Hematopoietic multipotent progenitor cell treated with erythropoietin and hydrocortisone succinate and interleukin-3 and kit ligand, for 17 days (in vitro differentiated cells): Measurements from ENCODE around the gene FKBP11.
"Not testable (repeated sequence)": the region's sequence is repeated elsewhere in the genome, so short reads cannot be mapped to it uniquely, and the experiment has no call there.

ENCODE experiments used
- DNase-seq: peaks from one replicate; pipeline ENCODE4 v3.0.0-alpha.2; 2015; ENCODE audit warnings: low spot score

FKBP11 gene

DNA sequence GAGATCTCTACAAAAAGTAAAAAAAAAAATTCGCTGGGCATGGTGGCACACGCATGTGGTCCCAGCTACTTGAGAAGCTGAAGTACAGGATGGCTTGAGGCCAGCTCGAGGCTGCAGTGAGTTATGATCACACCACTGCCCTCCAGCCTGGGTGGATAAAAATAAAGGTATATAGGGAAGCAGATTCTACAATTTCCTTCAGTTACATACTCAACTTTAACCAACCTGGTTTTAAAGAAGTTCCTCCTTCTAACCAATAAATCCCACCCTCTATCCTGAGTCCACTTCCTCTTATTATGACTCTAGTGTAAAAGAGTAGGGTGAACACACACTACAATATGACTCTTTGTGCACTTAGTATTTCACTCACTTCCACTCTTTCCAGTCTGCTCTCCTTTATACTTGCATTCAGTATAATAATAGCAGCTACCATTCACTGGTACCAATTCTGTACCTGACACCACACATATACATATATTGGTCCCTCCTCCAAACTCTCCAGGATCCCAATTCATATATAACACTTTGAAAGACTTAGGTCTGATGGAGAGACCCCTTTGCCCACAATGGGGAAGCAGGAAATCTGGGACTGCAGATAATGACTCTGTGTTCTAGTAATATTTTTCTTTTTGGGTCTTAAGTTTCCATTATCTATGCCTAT lies 29.7 kb upstream of the FKBP11 start:
- no peak for DNase-seq

DNA sequence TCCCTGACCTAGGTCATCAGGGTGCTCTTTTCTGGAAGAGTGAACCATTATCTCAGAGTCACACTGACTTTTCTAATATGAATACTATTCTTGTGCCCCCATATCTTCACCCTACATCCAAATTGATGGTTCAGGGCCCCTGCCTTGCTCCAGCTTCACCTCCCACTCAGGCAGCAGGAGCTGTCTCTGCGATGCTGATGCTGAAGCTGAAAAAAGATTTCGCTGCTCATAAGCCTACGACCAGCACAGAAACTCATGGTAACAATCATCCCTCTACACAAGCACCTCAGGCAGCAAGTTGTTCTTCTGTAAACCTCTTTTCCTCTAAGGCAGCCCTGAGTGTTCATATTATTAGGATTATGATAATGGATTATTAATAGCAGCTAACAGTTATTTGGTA lies 28.8 kb upstream of the FKBP11 start:
- no peak for DNase-seq

DNA sequence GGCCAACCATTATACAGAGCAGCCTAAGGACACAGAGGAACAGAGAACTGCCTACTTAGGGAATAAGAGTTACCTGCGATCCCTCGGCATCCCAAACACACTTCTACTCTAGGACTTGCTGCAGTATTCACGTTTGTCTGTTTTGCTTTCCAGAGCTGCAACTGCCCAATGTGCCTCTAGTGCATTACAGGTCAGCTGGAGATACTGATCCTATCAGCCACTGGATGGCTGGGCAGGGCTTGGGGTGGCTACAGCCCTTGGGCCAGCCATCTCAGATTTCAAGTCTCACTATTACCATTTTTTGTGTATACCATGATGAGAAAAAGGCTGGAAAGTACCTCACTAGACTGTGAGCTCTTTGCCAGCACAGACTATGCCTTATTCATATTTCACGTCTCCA lies 27.4 kb upstream of the FKBP11 start:
- no peak for DNase-seq

DNA sequence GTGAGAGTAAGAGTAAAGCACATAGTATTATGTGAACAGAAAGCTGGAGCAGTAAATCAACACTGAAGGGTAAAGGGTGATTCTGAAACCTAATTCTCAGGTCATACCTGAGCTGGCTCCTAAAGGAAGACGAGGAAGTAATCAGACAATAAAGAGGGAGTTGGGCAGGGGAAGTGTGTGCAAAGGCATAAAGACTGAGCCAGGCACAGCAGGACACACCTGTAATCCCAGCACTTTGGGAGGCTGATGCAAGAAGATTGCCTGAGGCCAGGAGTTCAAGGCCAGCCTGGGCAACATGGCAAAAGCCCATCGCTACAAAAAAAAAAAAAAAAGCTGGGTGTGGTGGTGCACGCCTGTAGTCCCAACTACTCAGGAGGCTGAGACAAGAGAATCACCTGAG lies 22.4 kb upstream of the FKBP11 start:
- DNase-seq: no peak

DNA sequence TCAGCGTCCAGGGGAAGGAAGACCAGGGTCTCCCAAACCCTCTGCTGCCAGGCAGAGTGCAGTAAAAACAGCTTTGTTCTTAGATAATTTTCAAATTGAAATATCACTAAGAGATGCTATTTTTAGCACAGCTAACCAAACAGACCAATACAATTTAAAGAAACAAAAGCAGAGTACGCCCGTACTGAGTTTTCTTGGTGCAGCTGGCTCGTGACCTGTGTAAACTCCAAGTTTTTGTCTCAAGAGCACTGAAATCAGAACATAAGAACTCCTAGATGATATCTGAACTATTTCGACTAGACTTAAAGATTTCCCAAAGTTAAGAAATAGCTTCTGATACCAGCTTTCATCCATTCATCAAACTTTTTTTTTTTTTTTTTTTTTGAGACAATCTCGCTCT lies 21.7 kb upstream of the FKBP11 start:
- no peak for DNase-seq

DNA sequence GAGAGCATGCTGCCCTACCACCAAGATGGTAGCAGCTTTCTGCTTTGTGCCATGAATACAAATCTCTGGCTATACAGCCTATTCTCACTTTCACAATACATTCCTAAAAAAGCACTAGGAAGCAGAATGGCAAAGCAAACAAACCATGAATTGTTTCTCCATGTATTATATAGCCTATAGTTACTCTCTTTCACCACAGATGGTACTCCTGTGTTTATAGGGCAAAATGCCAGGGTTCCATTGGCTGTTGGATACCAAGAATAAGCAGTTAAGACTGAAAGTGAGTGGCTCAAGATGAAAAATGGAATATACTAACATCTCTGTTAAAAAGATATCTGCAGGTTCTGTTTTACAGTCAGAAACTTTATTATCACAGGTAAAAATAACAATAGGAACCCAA lies 20.9 kb upstream of the FKBP11 start:
- no peak for DNase-seq

DNA sequence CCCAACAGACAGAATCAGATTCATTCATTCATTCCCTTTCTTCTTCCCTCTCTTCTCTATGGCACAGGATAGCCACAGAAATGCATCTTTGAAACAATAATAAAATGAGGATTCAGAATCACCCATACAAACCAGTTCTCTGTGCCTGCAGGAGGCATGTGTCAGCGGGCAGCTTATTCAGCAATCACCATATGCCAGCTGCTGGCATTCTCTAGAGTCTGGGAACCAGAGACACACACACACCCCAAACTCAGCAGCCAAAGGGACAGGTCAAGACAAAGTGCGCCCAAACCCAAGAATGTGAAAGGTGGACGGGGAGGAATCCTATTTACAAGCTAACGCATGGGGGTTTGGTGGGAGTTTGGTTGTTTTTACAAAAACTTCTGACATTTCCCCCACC lies 17.9 kb upstream of the FKBP11 start:
- DNase-seq: no peak

DNA sequence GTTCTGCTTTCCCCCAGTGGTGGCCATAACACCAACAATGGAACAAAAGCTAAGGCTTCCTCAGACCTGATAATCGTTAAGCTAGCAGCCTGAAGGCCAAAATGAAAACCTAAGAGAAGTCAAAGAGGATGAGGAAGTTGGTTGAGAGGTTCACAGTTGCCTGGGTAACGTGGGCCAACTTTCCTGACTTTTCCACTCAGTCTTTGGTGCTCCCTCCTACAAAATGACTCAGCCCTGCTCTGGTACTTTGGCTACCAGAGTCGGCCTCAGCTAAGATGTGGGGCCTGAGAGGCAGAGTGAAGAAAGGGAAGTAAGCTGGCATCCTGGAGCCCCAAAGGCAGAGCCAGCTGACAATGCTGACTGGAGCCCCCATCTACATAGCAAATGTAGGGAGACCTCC lies 14.9 kb upstream of the FKBP11 start:
- DNase-seq: no peak

DNA sequence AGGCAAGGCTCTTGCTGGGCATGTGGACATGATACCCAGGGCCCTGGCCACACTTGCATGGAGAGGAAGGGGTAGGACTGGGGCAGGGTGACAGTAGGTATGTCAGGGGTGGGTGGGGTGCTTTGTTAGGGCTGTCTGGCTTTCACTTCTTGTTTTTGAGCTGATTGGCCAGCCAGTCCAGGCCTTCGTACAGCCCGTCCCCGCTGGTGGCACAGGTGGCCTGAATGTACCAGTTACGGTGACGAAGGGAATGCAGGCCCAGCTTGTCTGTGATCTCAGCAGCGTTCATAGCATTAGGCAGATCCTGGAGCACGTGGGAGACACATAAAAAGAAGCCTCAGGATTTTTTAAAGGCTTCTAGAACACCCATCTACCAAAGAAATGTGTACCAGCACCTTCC lies 13.5 kb upstream of the FKBP11 start:
- no peak for DNase-seq

DNA sequence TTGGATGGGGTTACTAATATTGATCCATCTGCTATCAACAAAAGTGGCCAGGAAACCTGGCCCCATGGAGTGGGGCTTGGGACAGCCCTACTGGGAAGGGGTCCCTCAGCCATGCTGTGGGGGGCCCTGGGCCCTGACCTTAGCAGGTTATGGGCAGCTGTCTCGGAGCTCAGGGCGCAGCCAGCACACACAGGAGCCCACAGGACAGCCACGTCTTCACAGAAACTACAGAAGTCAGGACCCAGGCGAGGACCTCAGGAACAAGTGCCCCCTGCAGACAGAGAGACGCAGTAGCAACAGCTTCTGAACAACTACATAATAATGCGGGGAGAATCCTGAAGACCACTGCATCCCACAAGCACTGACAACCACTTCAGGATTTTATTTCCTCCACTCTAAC lies 11.9 kb upstream of the FKBP11 start:
- DNase-seq: no peak

DNA sequence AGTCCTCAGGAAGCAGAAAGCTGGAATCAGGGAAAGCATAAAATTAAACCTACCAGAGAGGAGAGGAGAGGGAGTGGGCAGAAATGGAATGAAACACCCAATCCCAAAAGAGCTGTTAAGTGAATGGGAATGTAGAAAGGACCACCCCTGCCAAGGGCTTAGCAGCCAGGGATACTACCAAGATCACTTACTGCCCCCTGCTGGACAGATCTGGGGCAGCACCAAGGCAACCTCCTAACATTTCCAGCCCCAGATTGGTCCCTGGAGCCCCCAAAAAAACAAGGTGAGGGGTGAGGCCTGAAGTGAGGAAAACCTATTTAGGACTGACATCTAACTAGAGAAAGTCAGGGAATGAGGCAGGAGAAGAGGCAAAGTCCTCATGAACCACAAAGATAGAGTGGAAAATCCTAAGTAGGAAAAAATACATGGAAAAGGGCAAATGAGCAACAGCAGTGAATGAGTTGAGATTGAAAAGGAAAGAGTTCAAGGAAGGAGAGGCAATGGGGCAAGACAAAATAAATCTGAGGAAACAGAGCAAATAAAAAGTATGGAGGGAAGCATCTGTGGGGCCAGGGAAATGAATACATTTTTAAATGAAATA lies 11.2 kb upstream of the FKBP11 start:
- peak; percentile 75 for DNase-seq

DNA sequence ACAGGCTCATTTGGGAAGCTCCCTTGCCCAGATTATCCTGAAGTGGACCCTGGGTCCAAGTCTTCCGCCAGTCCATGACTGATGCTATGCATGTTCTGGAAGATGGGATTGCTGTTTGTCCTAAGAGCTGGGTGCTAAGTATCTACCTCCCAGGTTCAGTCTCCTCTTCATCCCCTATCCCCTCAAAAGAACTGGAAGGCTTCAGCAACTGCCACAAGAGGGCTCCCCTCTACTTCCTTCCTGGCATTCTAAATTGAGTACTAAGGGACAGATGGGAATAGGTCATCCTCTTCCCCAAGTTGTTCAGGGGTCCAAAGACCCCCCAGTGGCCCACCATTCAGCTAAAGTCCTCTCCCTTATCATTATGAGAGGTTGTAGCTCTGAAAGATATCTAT lies 9.0 kb upstream of the FKBP11 start:
- no peak for DNase-seq

DNA sequence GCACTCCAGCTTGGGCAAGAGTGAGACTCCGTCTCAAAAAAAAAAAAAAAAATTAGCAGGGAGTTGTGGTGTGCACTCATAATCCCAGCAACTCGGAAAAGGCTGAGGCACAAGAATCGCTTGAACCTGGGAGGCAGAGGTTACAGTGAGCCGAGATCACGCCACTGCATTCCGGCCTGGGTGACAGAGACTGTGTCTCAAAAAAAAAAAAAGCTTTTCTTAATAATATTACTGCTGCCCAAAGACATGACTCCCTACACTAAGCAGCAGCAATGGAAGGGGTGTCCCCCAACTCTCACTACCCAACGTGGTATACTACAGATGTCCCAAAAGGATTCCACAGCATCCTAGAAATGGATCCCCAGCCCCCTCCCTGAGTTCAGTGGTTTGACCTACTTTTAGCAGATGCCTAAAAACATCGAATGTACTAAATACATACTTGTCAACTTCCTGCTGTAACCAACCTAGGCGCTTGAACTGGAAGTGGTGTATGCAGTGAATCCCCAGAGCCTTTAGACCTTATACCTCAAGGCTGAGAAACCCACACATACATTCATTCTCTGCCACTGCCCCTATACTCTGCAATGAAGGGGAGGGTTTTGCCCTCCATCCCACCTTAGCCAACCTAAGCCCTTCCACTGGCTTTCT lies 8.5 kb upstream of the FKBP11 start:
- no peak for DNase-seq

DNA sequence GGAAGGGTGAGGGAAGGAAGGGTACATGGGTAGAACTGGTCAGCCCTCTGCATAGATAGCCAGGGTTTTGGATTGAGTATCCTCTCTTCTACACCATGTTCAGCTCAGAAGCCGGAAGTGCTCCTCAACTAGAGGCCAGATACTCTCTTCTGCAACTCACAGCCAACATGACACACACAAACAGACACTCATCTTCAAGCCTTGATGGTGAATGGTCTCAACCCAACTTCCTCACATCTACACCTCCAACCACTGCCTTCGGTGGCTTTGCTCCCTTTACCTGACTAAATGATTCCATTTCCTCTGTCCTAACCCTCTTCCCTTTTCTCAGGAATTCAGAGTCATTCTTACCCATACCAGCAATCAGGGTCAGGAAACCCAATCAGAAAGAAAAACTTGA lies 7.6 kb upstream of the FKBP11 start:
- no peak for DNase-seq

DNA sequence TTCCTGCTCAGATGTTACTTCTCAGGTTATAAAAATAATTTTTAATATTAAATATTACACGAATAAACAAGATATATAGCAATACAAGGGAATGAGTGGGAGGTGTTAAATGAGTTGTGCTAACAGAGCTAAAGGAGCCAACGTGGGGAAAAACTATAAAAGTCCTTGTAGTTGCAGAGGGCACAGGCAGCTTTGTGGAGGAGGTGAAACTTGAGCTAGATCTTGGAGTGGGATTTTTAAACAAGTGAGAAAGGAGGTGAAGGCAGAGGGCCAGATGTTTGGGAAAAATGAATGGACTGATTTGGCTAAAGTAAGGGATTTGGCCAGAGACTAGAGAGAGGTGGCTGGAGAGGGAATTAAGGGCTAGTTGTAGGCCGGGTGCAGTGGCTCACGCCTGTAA lies 5.2 kb upstream of the FKBP11 start:
- DNase-seq: no peak

DNA sequence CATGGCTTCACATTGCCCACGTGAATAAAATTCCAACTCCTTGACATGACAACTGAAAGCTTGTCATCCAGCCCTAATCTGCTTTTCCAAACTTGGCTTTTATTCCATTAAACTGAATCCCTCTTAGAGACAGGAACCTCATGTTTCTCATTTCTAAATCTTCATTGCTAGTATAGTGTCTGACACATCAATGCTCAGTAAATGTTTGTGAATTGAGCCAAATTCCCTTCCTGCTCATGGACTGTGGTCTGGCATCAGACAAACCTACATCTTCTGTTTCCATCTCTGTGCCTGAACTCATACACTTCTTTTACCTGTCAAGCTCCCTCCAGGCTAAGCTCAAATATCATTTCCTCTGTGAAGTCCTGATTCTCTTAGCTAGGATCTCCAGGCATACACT lies 4.3 kb upstream of the FKBP11 start:
- no peak for DNase-seq

DNA sequence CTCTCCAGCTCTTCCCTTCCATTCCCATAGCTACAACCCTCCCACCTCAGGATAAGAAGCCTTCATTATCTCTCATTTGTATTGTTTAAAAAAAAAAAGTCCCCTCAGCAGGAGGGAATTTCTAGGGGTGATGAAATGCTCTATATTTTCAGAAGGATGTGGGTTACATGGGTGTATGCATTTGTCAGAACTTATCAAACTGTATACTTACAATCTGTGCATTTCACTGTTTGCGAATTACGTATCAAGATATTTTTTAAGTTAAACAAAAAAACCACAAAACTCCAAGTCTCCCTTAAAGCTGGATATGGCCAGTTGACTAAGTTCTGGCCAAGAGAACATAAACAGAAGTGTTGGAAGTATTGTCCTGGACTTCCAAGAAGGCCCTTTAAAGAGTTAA lies 2.0 kb upstream of the FKBP11 start:
- no peak for DNase-seq

DNA sequence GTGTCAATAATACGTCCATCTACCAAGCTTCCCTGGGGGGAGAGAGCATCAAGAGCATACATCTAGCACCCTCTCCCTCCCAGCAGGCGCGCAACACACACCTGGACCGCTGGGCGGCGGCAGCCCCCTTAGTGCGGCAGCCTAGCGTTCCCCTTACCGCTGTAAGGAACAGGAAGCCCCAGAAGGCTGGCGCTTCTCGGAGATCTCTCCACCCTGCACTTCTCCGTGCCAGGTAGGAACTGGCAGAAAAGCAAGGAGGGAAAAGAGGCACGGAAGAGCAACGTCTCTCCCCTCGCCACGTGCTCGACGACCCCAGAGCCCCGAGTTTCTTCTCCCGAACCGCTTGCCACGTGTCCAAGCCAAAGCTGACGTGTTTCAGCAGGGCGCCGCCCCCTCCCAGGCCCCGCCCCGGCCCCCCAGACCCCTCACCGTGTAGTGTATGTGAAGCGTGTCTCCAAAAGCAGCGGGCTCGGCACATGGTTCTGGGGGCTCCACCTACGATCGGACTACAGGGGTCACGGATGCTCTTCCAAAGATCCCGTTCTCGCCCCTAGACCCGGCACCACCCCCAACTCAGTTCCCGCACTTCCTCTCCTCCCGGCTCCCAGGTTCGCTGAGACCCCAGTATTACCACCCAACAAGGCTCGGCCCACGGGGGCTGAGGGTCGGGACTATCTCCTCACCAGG lies 532 bp downstream of the FKBP11 start:
- DNase-seq: no peak

DNA sequence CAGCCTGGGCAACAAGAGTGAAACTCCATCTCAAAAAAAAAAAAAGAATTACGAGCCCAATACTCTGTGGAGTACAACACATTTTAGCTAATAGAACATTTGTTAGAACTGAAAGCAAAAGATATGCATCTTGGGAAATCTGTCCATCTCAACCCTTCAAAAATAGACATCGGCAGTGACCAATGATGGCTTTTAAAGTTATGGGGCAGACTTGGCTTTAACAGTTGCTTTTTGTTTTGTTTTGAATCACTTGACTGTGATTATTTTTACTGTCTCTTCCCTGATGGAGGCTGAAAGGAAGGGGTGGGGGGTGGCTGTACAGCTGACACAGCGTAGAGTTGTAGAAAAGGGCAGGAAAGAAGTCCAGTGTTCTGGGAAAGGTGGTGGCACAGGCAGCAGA lies 2.2 kb downstream of the FKBP11 start:
- no peak for DNase-seq

DNA sequence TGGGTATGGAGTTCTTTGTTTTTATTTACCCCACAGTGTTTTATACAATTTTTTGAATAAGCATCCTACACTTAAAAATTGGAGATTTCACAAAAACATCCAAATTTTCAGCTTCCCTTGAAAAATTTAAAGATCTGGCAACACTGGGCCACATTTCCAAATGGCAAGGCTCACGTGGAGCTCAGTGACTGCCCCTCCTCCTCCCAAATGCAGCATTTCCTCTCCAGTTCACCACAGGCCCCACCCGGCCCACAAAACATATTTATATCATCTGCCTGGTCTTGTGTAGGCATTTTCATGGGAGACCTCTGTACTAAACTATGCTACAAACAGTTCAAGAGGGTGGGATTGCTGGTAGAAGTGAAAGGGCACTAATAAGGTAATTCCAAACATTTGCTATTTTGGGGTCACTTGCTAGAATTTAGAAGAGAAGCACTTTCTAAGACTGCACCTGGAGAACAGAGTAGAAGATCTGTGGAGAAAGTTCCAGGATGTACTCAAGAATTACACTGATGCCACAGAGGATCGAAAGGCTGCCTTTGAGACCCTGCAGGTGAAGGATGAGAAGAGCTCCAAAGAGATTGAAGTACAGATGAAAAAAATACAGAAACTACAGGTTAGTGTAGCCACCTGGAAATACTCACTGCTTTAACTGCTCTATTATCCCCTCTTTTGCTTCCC lies 7.3 kb downstream of the FKBP11 start:
- no peak for DNase-seq

DNA sequence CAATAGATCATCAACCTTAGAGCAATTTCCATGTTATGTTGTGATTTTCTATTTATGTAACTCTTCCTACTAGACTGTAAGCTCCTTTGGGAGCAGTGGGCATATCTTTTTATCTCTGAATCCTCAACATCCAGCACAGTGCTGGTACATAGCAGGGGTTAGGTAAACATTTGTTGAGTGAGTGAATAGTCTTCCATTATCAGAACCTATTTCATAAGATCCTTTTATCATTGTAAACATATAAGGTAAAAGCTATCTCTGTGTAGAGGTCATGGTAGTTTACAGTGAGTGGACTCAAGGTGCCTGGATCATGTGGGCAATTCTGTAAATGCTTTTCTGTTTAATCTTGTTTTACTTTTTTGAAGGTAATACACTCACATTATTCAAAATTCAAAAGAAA lies 15.1 kb downstream of the FKBP11 start:
- DNase-seq: no peak

DNA sequence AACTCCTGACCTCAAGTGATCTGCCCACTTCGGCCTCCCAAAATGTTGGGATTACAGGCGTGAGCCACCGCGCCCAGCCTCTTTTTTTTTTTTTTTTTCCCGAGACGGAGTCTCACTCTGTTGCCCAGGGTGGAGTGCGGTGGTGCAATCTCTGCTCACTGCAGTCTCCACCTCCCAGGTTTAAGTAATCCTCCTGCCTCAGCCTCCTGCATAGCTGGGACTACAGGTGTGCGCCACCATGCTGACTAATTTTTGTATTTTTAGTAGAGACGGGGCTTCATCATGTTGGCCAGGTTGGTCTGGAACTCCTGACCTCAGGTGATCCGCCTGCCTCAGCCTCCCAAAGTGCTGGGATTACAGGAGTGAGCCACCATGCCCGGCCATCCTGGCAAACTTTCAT lies 15.6 kb downstream of the FKBP11 start:
- DNase-seq: not testable (repeated sequence)

DNA sequence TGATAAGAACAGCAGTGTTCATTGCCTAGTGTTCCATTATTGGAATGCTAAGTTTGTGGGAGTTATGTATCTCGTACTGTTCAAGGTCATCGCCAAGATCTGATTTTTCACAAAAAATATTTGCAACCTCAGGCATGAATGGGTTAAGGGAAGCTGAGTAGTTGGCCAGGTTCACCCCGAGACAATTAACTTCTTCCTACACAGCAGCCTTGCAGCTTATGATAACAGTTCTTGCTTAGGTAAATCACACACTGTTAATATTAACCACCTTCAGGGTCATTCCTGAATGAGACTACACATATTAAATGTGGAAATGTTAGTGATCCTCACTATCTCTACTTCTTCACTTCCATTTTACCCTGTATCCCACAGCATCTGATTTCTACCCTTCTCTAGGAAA lies 18.0 kb downstream of the FKBP11 start:
- no peak for DNase-seq
